Calu3 (cell line): ENCODE results near the gene MS4A10. TPM values are rescaled to one million over a fixed set of nuclear protein-coding genes. Genes with fewer than 3 reads are reported as not detected.

ENCODE experiments used
- Bru-seq: library from RNA; stranded (reverse); fragments of 400-500 nt; gene quantifications from one replicate; lab custom pipeline; 2021; lab: Mats Ljungman, UMichigan
- BruChase-seq, 2 experiments: library from RNA; stranded (reverse); fragments of 400-500 nt; gene quantifications; one replicate each; lab custom pipeline; 2021; lab: Mats Ljungman, UMichigan
- BruUV-seq: library from RNA; stranded (reverse); fragments of 400-500 nt; replicated peaks from 2 replicates; lab custom pipeline; 2021; lab: Mats Ljungman, UMichigan
- CTCF ChIA-PET: fragments of 300-600 bp; sonication (Branson Sonifier 250); formaldehyde crosslinking; loops from one replicate; lab custom pipeline; 2022; ENCODE audit warnings: antibody characterized with exemption; lab: Charles Lee
- DNase-seq: peaks from one replicate; pipeline ENCODE4 v3.0.0; 2022
- H3K27ac Mint-ChIP-seq: one replicate; pipeline ENCODE4 v1.8.0; 2022; ENCODE audit warnings: mixed read lengths; ENCODE audit not compliant: unreplicated experiment
- H3K27me3 Mint-ChIP-seq: one replicate; pipeline ENCODE4 v1.8.0; 2022; ENCODE audit warnings: mixed read lengths; ENCODE audit not compliant: unreplicated experiment
- H3K36me3 Mint-ChIP-seq: one replicate; pipeline ENCODE4 v1.8.0; 2022; ENCODE audit warnings: mild to moderate bottlenecking, moderate library complexity, mixed read lengths; ENCODE audit not compliant: insufficient read depth, unreplicated experiment
- H3K4me1 Mint-ChIP-seq: one replicate; pipeline ENCODE4 v1.8.0; 2022; ENCODE audit warnings: mild to moderate bottlenecking, low read depth, mixed read lengths; ENCODE audit not compliant: unreplicated experiment
- H3K4me3 Mint-ChIP-seq: one replicate; pipeline ENCODE4 v1.8.0; 2022; ENCODE audit warnings: mild to moderate bottlenecking, low read depth, moderate library complexity, mixed read lengths; ENCODE audit not compliant: unreplicated experiment
- H3K9me3 Mint-ChIP-seq: one replicate; pipeline ENCODE4 v1.8.0; 2022; ENCODE audit warnings: low read depth, mixed read lengths; ENCODE audit not compliant: unreplicated experiment
- intact Hi-C: fragments of 100-400 bp; cut with micrococcal nuclease; formaldehyde crosslinking; loops from one replicate; pipeline ENCODE4 v1.10.0; 2022; ENCODE audit not compliant: unreplicated experiment
- long read RNA-seq: library from polyadenylated mRNA; stranded (forward); transcript quantifications from one replicate; pipeline ENCODE4 v2.0.0, GENCODE V29; 2022
- total RNA-seq: library from RNA; stranded (reverse); gene quantifications from 2 replicates; pipeline ENCODE4 v1.2.3, GENCODE V29; 2022
- TF ChIP-seq, protein P1 (sequence below): fragments of 200-600 bp; IDR thresholded peaks from one replicate; pipeline ENCODE4 v1.8.0; 2022; ENCODE audit warnings: antibody characterized with exemption; ENCODE audit not compliant: unreplicated experiment

Gene MS4A10
- total RNA-seq (not detected in 2 replicates), Bru-seq, nascent RNA (not detected), BruChase-seq, experiment 1, labeled RNA remaining after a 6-hour chase (not detected), BruChase-seq, experiment 2, labeled RNA remaining after a 2-hour chase (not detected)
- long read RNA-seq = 0 reads

DNA sequence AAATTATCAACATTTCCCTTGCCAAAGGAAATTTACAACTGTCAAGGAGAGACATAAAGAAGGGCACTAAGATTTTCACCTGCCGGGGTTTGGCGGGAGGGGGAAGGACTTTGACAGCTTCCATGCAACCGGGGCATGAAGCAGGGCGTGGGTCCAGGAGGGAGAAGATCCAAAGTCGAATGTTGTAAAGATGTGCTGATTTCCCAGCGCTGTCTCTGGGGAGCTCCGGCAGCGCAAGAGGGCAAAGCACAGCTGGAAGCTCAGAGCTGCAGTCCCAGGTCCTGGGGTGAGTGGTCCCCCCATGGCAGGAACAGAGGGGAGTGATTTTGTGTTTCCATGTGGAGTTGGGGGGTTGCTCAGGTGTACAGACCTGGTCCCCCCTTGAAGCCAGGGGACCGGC is at the start of gene MS4A10:
Gene MS4A10 (plus strand): TSS at position 198 of the 400 bp plus-strand sequence. CDS start 5,003 bp downstream, outside the sequence.
- Mint-ChIP-seq H3K4me1 (no peaks in the 10 kb centered on the region), H3K36me3 (no peaks in the 10 kb centered on the region), H3K27ac (no peak within 1 kb of the TSS), H3K4me3 (no peak within 1 kb of the TSS), H3K27me3 (peaks cover 28% of the 10 kb centered on the region), H3K9me3 (no peaks in the 10 kb centered on the region)
- TF ChIP-seq, protein P1, sequence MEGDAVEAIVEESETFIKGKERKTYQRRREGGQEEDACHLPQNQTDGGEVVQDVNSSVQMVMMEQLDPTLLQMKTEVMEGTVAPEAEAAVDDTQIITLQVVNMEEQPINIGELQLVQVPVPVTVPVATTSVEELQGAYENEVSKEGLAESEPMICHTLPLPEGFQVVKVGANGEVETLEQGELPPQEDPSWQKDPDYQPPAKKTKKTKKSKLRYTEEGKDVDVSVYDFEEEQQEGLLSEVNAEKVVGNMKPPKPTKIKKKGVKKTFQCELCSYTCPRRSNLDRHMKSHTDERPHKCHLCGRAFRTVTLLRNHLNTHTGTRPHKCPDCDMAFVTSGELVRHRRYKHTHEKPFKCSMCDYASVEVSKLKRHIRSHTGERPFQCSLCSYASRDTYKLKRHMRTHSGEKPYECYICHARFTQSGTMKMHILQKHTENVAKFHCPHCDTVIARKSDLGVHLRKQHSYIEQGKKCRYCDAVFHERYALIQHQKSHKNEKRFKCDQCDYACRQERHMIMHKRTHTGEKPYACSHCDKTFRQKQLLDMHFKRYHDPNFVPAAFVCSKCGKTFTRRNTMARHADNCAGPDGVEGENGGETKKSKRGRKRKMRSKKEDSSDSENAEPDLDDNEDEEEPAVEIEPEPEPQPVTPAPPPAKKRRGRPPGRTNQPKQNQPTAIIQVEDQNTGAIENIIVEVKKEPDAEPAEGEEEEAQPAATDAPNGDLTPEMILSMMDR = no peak
- CTCF ChIA-PET = no interaction called here
- intact Hi-C loops = no loop called here
- BruUV-seq = no TSS peak
- DNase-seq = no peak

DNA sequence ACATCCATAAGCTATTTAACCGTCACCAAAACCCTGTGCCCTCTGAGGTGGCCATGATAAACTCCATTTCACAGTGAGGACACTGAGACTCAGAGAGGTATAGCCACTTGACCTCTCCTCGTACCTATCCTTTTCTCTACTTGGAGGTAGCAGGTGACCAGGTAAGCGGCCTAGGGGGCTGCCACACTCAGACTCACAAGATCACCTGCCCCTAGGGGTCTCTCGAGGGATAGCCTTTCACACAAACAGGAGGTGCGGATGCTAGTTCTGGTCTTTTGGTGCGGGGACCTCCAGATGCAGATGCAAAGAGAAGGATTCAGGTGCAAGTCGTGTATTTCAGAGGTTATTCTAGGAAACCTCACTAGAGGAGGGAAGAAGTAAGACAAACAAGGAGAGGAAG is 46.0 kb upstream of the MS4A10 start:
- TF ChIP-seq, protein P1 = no peak
- CTCF ChIA-PET = interaction anchor here (1.0 kb wide), 1 partner anchor 17 kb away, joined by 3 read pairs; the partner anchor contains the start of gene MS4A15
- Mint-ChIP-seq H3K27me3 (peaks cover 51% of the 10 kb centered on the region), H3K9me3 (no peaks in the 10 kb centered on the region), H3K4me3 (no peak overlapping the region), H3K27ac (no peak overlapping the region), H3K4me1 (no peaks in the 10 kb centered on the region), H3K36me3 (peaks cover 3% of the 10 kb centered on the region)
- intact Hi-C loops = no loop called here
- no peak for DNase-seq
- BruUV-seq = no TSS peak

DNA sequence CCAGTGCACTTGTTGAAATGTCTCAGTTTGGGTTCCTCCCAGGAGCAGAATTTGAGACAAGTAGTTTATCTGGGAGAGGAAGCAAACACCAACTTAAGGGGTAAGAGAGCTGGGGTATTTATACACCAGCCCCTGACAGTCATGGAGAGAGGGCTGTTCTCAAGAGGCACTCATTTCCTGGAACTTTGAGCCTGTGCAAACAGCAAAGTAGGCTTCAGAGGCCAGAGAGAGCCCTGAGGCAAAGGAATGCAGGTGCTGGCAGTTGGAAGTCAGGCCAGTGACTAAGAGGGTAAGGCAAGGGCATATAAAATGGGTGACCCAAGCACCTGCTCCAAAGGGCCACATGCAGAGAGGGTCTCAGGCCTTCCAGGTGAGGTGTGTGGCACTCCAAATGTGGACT is 44.6 kb upstream of the MS4A10 start:
- intact Hi-C loops = no loop called here
- BruUV-seq = no TSS peak
- Mint-ChIP-seq H3K9me3 (no peaks in the 10 kb centered on the region), H3K4me1 (no peaks in the 10 kb centered on the region), H3K27me3 (peaks cover 57% of the 10 kb centered on the region), H3K36me3 (peaks cover 3% of the 10 kb centered on the region), H3K4me3 (no peak overlapping the region), H3K27ac (no peak overlapping the region)
- no peak for DNase-seq
- CTCF ChIA-PET = no interaction called here
- TF ChIP-seq, protein P1 = no peak

DNA sequence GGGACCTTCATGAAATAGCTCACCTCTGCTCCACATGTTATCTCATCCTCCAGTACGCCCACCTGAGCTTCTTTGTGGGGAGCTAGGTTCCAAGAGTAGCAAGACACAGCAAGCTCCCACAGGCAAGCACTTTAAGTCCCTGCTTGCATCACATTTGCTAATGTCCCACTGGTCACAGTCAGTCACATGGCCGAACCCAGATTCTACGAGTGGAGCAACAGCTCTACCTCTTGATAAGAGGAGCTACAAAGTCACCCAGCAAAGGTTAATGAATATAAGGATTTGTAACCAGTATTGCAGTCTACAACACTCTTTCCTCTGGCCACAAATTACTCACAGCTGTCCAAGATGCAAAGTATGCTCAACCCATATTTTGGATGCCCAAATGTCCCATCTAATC is 43.7 kb upstream of the MS4A10 start:
- Mint-ChIP-seq H3K4me1 (no peaks in the 10 kb centered on the region), H3K27me3 (peaks cover 57% of the 10 kb centered on the region), H3K9me3 (no peaks in the 10 kb centered on the region), H3K27ac (no peak overlapping the region), H3K36me3 (peaks cover 3% of the 10 kb centered on the region), H3K4me3 (no peak overlapping the region)
- DNase-seq = no peak
- intact Hi-C loops = no loop called here
- BruUV-seq = no TSS peak
- TF ChIP-seq, protein P1 = no peak
- CTCF ChIA-PET = no interaction called here
